ENCODE data around the gene ZC2HC1B. TPM values are rescaled to one million over a fixed set of nuclear protein-coding genes. Genes with fewer than 3 reads are reported as not detected.

ZC2HC1B gene
- total and polyA plus RNA-seq, 10 of the 15 experiments (the other 5 are each of a cell fraction or from before 2014, with no cell fraction given) = 0.09 to 0.36 (median 0.31) TPM; not detected in 5

- no peak for TF ChIP-seq RBBP5 (conservative IDR thresholded peaks at IDR 0.05)
- TF ChIP-seq SMAD1 (IDR thresholded peaks at IDR 0.05; ENCODE audit: low read depth, partially characterized antibody) = no peak
- TF ChIP-seq RELB (IDR thresholded peaks at IDR 0.05; ENCODE audit: low read depth) = no peak
These were observed 70.1 kb downstream of the ZC2HC1B start (continued) for GRCh38 chr6:143934331-143934730.

- Histone ChIP-seq H3K79me2 (ENCODE audit: control insufficient read depth, insufficient read depth, low read length) (no peaks in the 10 kb centered on the region), H3K36me3 (ENCODE audit: control insufficient read depth in 2 of 2, insufficient read depth in 2 of 2, low read length in 1 of 2) (no peaks in the 10 kb centered on the region), H3K4me1 (ENCODE audit: control insufficient read depth, insufficient read depth, low read length) (peaks cover 5% of the 10 kb centered on the region; the same call in 1 of the 2 replicates), H3K9me3 (replicated peaks; ENCODE audit: control insufficient read depth, insufficient read depth, low read length) (no peaks in the 10 kb centered on the region; the same call in 1 of the 3 replicates), H3K4me3 (no peak overlapping the region), H2AFZ (ENCODE audit: control insufficient read depth, low read depth, low read length) (no peak overlapping the region), H3K9ac (ENCODE audit: control insufficient read depth, insufficient read depth, low read length) (no peak overlapping the region), H3K27me3 (replicated peaks in 1 of 2; ENCODE audit: control insufficient read depth in 2 of 2, insufficient read depth in 2 of 2, low read length in 1 of 2) (no peaks in the 10 kb centered on the region), H3K27ac (ENCODE audit: control insufficient read depth, insufficient read depth) (no peak overlapping the region), H3K4me2 (ENCODE audit: control insufficient read depth, insufficient read depth) (no peak overlapping the region), H4K20me1 (ENCODE audit: control insufficient read depth, insufficient read depth) (no peaks in the 10 kb centered on the region)
- POLR2A ChIA-PET = interaction anchor here (0.5 kb wide), 1 partner anchor 110 kb away, joined by 4 read pairs; no protein-coding TSS in a partner anchor
- ATAC-seq (no peak), FAIRE-seq (no peak), DNase-seq (ENCODE audit: low read depth, low spot score) (no peak)
- intact Hi-C loops (cut with micrococcal nuclease; ENCODE audit: unreplicated experiment) = no loop called here
- BruUV-seq (replicated peaks) = no TSS peak
- in situ Hi-C loops (cut with MboI) = no loop called here
- CTCF ChIA-PET = interaction anchor here (0.9 to 1.9 kb wide), 2 partner anchors 154 to 273 kb away, joined by 5 to 8 read pairs; no protein-coding TSS in a partner anchor
- RAD21 ChIA-PET (ENCODE audit: unreplicated experiment) = no interaction called here
- no peak for TF ChIP-seq GABPA (IDR thresholded peaks at IDR 0.05; ENCODE audit: low read depth)
- 0 out of 6 replicates have a peak, but pooled peaks of 1 of the 3 experiments have one; percentile 1 for TF ChIP-seq CTCF (IDR thresholded peaks at IDR 0.05 in 2 of 3, conservative IDR thresholded peaks at IDR 0.05 in 1 of 3; ENCODE audit: control insufficient read depth in 2 of 3, extremely low read depth in 1 of 3, insufficient read depth in 1 of 3, low read depth in 3 of 3, low read length in 3 of 3)
- SMC1A ChIA-PET (ENCODE audit: uncharacterized antibody, unreplicated experiment) = no interaction called here
- WGBS (ENCODE audit: insufficient coverage, insufficient replicate concordance, low lambda C conversion rate, missing lambda C conversion rate) = 56% methylated on average over 4 of the region's 4 CpGs
These were observed 70.6 kb downstream of the ZC2HC1B start for GRCh38 chr6:143934867-143935266.
